IPS-18c (cell line): Measurements from ENCODE around the gene TMED1.
"Not testable (repeated sequence)": the region's sequence is repeated elsewhere in the genome, so short reads cannot be mapped to it uniquely, and the experiment has no call there.

Experiments
- H3K4me3 ChIP-seq: 2 replicates; pipeline ENCODE4 v1.7.0; 2013; ENCODE audit warnings: low read depth, mild to moderate bottlenecking, low read length, moderate library complexity; ENCODE audit not compliant: insufficient read depth
- H3K9me3 ChIP-seq: one replicate; pipeline ENCODE4 v1.6.1; 2013; ENCODE audit warnings: mild to moderate bottlenecking, low read length, moderate library complexity; ENCODE audit not compliant: control insufficient read depth, insufficient read depth

TMED1 gene, protein sequence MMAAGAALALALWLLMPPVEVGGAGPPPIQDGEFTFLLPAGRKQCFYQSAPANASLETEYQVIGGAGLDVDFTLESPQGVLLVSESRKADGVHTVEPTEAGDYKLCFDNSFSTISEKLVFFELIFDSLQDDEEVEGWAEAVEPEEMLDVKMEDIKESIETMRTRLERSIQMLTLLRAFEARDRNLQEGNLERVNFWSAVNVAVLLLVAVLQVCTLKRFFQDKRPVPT

GRCh38 chr19:10835754-10836478, at the start of gene TMED1:
TMED1 (minus strand) TSS chr19:10836212; CDS start chr19:10836191, 21 bp downstream.
- Histone ChIP-seq H3K4me3 (peak within 1 kb of the TSS; percentile 85), H3K9me3 (peaks cover 4% of the 10 kb centered on the region)

- Histone ChIP-seq H3K4me3 (no peak overlapping the region), H3K9me3 (no peaks in the 10 kb centered on the region)
Observed at GRCh38 chr19:10885201-10886169, 49.5 kb upstream of the TMED1 start.

- no peaks in the 10 kb centered on the region for H3K9me3 ChIP-seq
- H3K4me3 ChIP-seq: no peak overlapping the region
Observed at GRCh38 chr19:10884274-10884673, 48.3 kb upstream of the TMED1 start.

GRCh38 chr19:10882108-10882457, 46.1 kb upstream of the TMED1 start:
- Histone ChIP-seq H3K9me3 (no peaks in the 10 kb centered on the region), H3K4me3 (no peak overlapping the region; the same call in 1 of the 2 replicates)

GRCh38 chr19:10881403-10882107, 45.5 kb upstream of the TMED1 start:
- Histone ChIP-seq H3K9me3 (no peaks in the 10 kb centered on the region), H3K4me3 (no peak overlapping the region; the same call in 1 of the 2 replicates)

DNA sequence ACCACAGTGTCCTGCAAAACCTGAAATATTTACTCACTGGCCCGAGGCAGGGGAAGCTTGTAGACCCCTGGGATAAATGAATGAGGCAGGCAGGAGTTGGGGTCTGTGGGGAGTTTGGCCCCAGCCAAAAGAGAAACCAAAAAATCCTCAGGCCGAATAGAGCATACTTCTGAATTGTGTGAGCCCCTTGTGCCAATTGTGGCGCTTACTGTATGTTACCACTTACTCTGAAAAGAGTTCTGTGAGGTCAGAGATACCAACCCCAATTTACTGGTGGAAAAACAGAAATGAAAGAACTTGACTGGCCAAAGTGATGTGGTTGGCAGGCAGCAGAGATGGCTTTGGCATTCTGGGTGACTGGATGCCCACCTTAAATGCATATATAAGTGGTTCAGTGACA, 42.2 kb upstream of the TMED1 start:
- no peaks in the 10 kb centered on the region for H3K9me3 ChIP-seq
- H3K4me3 ChIP-seq: no peak overlapping the region

- H3K4me3 ChIP-seq, H3K9me3 ChIP-seq: not testable (repeated sequence)
Observed at GRCh38 chr19:10877608-10878007, 41.6 kb upstream of the TMED1 start.

DNA sequence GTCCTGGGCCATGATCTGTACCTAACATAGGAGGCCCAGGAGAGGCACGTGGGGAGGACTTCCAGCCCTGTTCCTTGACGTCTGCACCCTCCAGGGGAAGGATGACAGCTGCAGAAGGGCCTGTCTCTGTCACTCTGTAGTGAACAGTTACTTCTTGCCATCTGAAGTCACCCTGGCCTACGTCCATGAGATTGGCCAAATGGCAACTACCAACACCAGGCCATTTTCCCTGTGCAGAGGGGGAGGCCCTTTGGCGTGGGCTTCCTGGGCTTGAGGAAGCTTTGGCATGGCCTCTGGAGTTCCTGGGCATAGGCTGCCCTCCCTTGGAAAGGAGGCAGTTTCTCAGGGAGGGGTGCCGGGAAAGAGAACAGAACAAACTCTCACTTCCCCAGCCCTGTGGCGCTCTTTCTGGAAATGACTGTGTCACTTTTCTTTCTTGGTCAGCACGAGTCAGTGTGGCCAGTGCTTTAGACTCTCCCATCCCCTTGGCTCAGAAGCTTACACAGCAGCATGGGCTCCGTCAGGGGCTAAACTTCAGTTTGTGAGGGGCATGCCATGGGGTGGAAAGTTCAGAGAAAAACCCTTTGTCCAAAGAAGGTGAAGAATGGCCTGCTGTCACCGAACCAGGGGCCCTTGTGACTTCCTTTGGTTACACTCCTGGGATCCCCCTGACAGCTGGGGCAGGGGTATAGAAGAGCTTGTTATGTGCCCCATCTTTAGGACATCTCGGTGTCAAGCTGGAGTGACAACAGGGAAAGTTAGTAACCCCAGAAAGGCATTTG, 40.6 kb upstream of the TMED1 start:
- H3K4me3 ChIP-seq: no peak overlapping the region
- H3K9me3 ChIP-seq: no peaks in the 10 kb centered on the region

- Histone ChIP-seq H3K4me3 (no peak overlapping the region), H3K9me3 (no peaks in the 10 kb centered on the region)
Observed at GRCh38 chr19:10874024-10874423, 38.0 kb upstream of the TMED1 start.

DNA sequence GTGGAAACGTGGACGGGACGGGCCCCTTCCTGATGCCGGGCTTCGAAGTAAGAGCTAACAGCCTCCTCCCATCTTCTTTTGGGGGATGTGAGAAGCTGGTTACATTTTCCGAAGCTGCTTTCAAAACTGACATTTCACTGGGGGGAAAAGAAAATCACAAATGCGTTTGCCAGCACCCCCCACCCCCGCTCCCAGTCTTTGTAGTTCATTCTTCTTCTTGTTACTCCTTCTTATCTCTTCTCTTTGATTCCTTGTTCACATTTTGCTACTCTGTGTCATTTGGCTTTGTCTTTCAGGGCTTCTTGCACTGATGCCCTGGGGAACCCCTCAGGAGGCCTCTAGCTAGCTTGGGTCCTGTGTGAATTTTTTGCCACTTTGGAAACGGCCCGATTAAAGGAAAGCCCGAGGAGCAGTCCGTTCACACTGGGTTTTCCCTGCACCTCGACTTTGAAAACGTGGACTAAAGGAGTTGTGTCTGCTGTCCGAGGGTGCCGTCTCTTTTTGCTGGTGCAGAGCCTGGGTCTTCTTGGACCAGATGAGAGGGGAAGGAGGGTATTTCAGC, 36.6 kb upstream of the TMED1 start:
- no peaks in the 10 kb centered on the region for H3K9me3 ChIP-seq
- peak overlapping the region; percentile 76 for H3K4me3 ChIP-seq

DNA sequence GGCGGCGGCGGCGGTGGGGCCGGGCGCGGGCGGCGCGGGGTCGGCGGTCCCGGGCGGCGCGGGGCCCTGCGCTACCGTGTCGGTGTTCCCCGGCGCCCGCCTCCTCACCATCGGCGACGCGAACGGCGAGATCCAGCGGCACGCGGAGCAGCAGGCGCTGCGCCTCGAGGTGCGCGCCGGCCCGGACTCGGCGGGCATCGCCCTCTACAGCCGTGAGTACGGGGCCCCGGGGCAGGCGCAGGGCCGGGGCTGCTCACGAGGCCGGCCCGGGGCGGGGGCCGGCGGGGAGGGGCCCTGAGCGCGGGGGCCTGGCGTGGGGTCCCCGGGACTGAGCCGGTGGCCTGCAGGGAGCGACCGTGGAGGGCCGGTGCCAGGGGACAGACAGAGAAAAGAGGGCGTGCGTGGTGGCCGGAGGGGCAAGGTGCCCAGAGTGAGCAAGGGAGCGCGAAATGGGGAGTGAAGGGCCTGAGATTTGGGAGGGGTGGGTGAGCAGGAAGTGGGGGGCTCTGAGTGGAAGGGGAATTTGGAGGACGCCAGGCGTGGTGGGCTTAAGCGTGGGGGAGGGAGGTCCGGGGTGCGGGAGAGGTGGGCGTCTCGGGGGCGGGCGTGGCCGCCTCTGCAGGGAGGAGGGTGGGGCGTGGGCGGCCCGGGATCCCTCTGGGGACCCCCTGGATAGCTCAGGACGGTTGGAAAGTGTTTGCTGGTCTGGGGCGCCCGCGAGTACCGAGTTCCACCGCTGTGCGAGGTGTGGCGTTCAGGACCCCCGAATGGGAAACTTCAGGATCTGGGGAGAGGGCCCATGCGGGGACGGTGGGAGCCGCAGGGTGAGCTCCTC, 35.9 kb upstream of the TMED1 start:
- Histone ChIP-seq H3K9me3 (no peaks in the 10 kb centered on the region), H3K4me3 (peak overlapping the region; percentile 76)

- H3K4me3 ChIP-seq: peak within 1 kb of the TSS; percentile 76
- no peaks in the 10 kb centered on the region for H3K9me3 ChIP-seq
Observed at GRCh38 chr19:10870955-10871603, 35.1 kb upstream of the TMED1 start, which contains the start of gene CARM1. CARM1 (plus strand) TSS chr19:10871553; CDS start chr19:10871703, 150 bp downstream.

- peak overlapping the region; percentile 43; the same call in 1 of the 2 replicates for H3K4me3 ChIP-seq
- no peaks in the 10 kb centered on the region for H3K9me3 ChIP-seq
Observed at GRCh38 chr19:10870501-10870954, 34.5 kb upstream of the TMED1 start.

- H3K9me3 ChIP-seq: not testable (repeated sequence)
Observed at GRCh38 chr19:10869872-10870311, 33.9 kb upstream of the TMED1 start.

More at GRCh38 chr19:10869872-10870311, 33.9 kb upstream of the TMED1 start:
- not testable (repeated sequence) for H3K4me3 ChIP-seq
